CD14-positive monocyte (primary cell): ENCODE measurements around the gene ZNF296. TPM values are rescaled to one million over a fixed set of nuclear protein-coding genes. Genes with fewer than 3 reads are reported as not detected.
A peak's percentile ranks its signal among the peaks of the same experiment; 100 is the strongest.

ENCODE experiments used
- DNase-seq, 3 donors: peaks; one replicate each; pipeline ENCODE4 v3.0.0-alpha.2; 2011 to 2022
- H2AFZ ChIP-seq: 2 replicates; pipeline ENCODE4 v1.6.0; 2012; ENCODE audit warnings: mild to moderate bottlenecking, low read depth, low read length, inconsistent platforms; ENCODE audit not compliant: insufficient read depth, poor library complexity, severe bottlenecking
- H3K27ac ChIP-seq, 2 donors: 1 replicate in 1 of 2; 2 replicates in 1 of 2; pipeline ENCODE4 v1.5.1; 2012 to 2013; ENCODE audit warnings: low read length in 2 of 2, control low read depth in 1 of 2, inconsistent platforms in 1 of 2, low read depth in 1 of 2, mild to moderate bottlenecking in 1 of 2
- H3K27me3 ChIP-seq, 2 donors: one replicate each; pipeline versions ENCODE4 v1.6.0 to v1.6.1; 2011 to 2013; ENCODE audit warnings: low read length in 2 of 2; ENCODE audit not compliant: control insufficient read depth in 2 of 2, insufficient read depth in 2 of 2
- H3K36me3 ChIP-seq, 2 donors: replicated peaks in 1 of 2; 1 replicate in 1 of 2; 2 replicates in 1 of 2; pipeline versions ENCODE4 v1.5.1 to v1.6.1; 2012 to 2013; ENCODE audit warnings: low read length in 2 of 2, control low read depth in 1 of 2, inconsistent platforms in 1 of 2, mild to moderate bottlenecking in 1 of 2; ENCODE audit not compliant: insufficient read depth in 2 of 2, control insufficient read depth in 1 of 2
- H3K4me1 ChIP-seq, 2 donors: 1 replicate in 1 of 2; 2 replicates in 1 of 2; pipeline versions ENCODE4 v1.5.1 to v1.6.1; 2012 to 2013; ENCODE audit warnings: low read length in 2 of 2, control low read depth in 1 of 2, inconsistent platforms in 1 of 2, mild to moderate bottlenecking in 1 of 2, moderate library complexity in 1 of 2; ENCODE audit not compliant: insufficient read depth in 2 of 2, control insufficient read depth in 1 of 2
- H3K4me2 ChIP-seq: replicated peaks from 2 replicates; pipeline ENCODE3; 2012; ENCODE audit warnings: low read length, moderate library complexity, mild to moderate bottlenecking; ENCODE audit not compliant: poor library complexity, severe bottlenecking; ENCODE audit errors: extremely low read depth
- H3K4me3 ChIP-seq, 3 experiments: fragments of 200-600 bp in 1 of 3; sonication (generic) in 1 of 3; replicated peaks in 1 of 3; 1 replicate in 2 of 3; 2 replicates in 1 of 3; pipeline ENCODE4 v1.5.1; 2011 to 2013; ENCODE audit warnings: low read length in 3 of 3, mild to moderate bottlenecking in 3 of 3, control low read depth in 2 of 3, low read depth in 2 of 3, inconsistent platforms in 1 of 3, moderate library complexity in 1 of 3
- H3K79me2 ChIP-seq: 2 replicates; pipeline ENCODE4 v1.6.0; 2012; ENCODE audit warnings: mild to moderate bottlenecking, control low read depth, inconsistent platforms, low read length, moderate library complexity; ENCODE audit not compliant: insufficient read depth
- H3K9ac ChIP-seq: 2 replicates; pipeline ENCODE4 v1.6.0; 2017; ENCODE audit warnings: low read length, mild to moderate bottlenecking; ENCODE audit not compliant: insufficient read depth, poor library complexity, severe bottlenecking
- H3K9me3 ChIP-seq, 2 donors: replicated peaks in 1 of 2; 1 replicate in 1 of 2; 2 replicates in 1 of 2; pipeline versions ENCODE4 v1.5.1 to v1.6.1; 2012 to 2013; ENCODE audit warnings: low read length in 2 of 2, control low read depth in 1 of 2; ENCODE audit not compliant: control insufficient read depth in 1 of 2, insufficient read depth in 1 of 2
- H4K20me1 ChIP-seq: 2 replicates; pipeline ENCODE4 v1.6.0; 2012; ENCODE audit warnings: mild to moderate bottlenecking, low read length, control low read depth, moderate library complexity; ENCODE audit not compliant: insufficient read depth
- H3K27ac Mint-ChIP-seq, 7 donors: one replicate each; pipeline ENCODE4 v1.8.0; 2020; ENCODE audit warnings: mild to moderate bottlenecking in 7 of 7, mixed read lengths in 7 of 7, moderate library complexity in 6 of 7, inconsistent platforms in 2 of 7
- H3K27me3 Mint-ChIP-seq, 3 donors: one replicate each; pipeline ENCODE4 v1.8.0; 2021 to 2022; ENCODE audit warnings: low read depth in 3 of 3, mild to moderate bottlenecking in 3 of 3, mixed read lengths in 3 of 3, moderate library complexity in 3 of 3, inconsistent platforms in 1 of 3
- H3K36me3 Mint-ChIP-seq, 2 donors: one replicate each; pipeline ENCODE4 v1.8.0; 2020; ENCODE audit warnings: mixed read lengths in 2 of 2, inconsistent platforms in 1 of 2, mild to moderate bottlenecking in 1 of 2
- H3K4me1 Mint-ChIP-seq: one replicate; pipeline ENCODE4 v1.8.0; 2020; ENCODE audit warnings: mild to moderate bottlenecking, mixed read lengths
- H3K4me3 Mint-ChIP-seq, 2 donors: one replicate each; pipeline ENCODE4 v1.8.0; 2020; ENCODE audit warnings: mild to moderate bottlenecking in 2 of 2, mixed read lengths in 2 of 2, moderate library complexity in 1 of 2
- H3K9me3 Mint-ChIP-seq, 7 donors: one replicate each; pipeline ENCODE4 v1.8.0; 2020 to 2022; ENCODE audit warnings: mixed read lengths in 7 of 7, mild to moderate bottlenecking in 6 of 7, moderate library complexity in 6 of 7, inconsistent platforms in 2 of 7
- CTCF ChIP-seq: fragments of 200-600 bp; IDR thresholded peaks from one replicate; pipeline ENCODE4 v1.8.0; 2022; ENCODE audit warnings: antibody characterized with exemption, mild to moderate bottlenecking
- WGBS: methylation state at CpG from one replicate; pipeline ENCODE4 v1.1.5; 2013; ENCODE audit warnings: missing lambda C conversion rate; ENCODE audit not compliant: insufficient coverage; 5-methylcytosine and 5-hydroxymethylcytosine counted together
- intact Hi-C, 2 donors: fragments of 100-400 bp; cut with micrococcal nuclease; formaldehyde crosslinking; loops; one replicate each; pipeline versions ENCODE4 v1.15.0 to v1.15.1; 2023
- polyA plus RNA-seq, 3 donors: library from polyadenylated mRNA; depleted of rRNA in 1 of 3; unstranded in 2 of 3; stranded (reverse) in 1 of 3; fragments of 300-500 nt in 2 of 3; fragments of >200 nt in 1 of 3; fragmentation: Illumina TruSeq in 2 of 3; gene quantifications; 1 replicate in 2 of 3; 2 replicates in 1 of 3; pipeline ENCODE4 v1.2.3, GENCODE V29; 2012 to 2021

Gene ZNF296
- polyA plus RNA-seq, 3 donors: 3.8 to 7.2 (median 6.5) TPM

DNA sequence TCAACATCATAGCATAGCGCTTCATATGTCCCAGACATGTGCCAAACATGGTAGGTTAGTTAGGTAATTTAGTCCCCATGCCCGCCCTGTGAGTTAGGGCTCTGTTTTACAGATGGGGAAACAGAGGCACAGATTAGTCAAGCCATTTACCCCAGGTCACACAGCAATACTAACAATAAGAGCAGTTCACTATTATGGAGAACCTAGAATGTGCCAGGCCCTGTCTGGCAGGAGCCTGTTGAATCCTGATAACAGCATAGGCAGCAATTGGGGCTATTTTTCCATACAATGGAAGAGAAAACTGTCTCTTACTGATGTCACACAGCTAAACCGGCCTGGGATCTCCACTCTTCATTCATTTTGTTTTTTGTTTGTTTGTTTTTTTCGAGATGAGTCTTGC is 10.2 kb upstream of the ZNF296 start:
- no CpG with 5 or more reads among the region's 4 CpGs for WGBS
- Histone ChIP-seq H3K4me2 (no peak overlapping the region), H3K4me1 (peaks cover 16 to 18% of the 10 kb centered on the region in 2 donors), H3K9me3 (no peaks in the 10 kb centered on the region), H3K9ac (no peak overlapping the region), H3K79me2 (peaks cover 20% of the 10 kb centered on the region), H3K27me3 (no peaks in the 10 kb centered on the region), H3K36me3 (peaks cover 10 to 22% of the 10 kb centered on the region in 2 donors), H3K4me3 (no peak overlapping the region), H4K20me1 (peaks cover 24% of the 10 kb centered on the region), H2AFZ (no peak overlapping the region), H3K27ac (no peak overlapping the region)
- Mint-ChIP-seq H3K4me1 (peaks cover 22% of the 10 kb centered on the region), H3K27me3 (no peaks in the 10 kb centered on the region), H3K4me3 (no peak overlapping the region), H3K27ac (peak overlapping the region in 1 of 7 donors; percentile 22), H3K36me3 (peaks cover 19 to 51% of the 10 kb centered on the region in 2 donors), H3K9me3 (no peaks in the 10 kb centered on the region)
- no peak for TF ChIP-seq CTCF
- intact Hi-C loops: no loop called here
- DNase-seq: no peak

DNA sequence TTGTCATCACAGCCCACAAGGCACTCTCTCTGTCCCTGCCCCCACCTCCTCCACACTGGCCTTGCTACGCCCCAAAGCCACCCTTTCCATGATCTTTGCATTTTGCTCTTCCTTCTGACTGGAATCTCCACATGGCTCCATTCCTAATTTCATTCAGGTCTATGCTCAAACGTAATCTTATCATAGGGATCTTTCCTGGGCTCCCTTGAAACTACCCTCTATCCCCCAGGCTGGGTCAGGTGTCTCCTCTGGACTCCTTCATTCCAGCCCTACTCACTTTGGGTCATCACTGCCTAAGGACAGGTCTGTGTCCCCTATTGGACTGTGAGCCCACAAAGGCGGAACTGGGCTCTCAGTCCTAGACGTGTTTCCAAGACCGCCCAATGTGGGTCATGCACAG is 5.9 kb upstream of the ZNF296 start:
- Histone ChIP-seq H3K4me3 (no peak overlapping the region), H3K4me2 (no peak overlapping the region), H3K27me3 (no peaks in the 10 kb centered on the region), H3K9me3 (no peaks in the 10 kb centered on the region), H4K20me1 (peaks cover 36% of the 10 kb centered on the region), H3K9ac (no peak overlapping the region), H3K79me2 (peaks cover 57% of the 10 kb centered on the region), H3K27ac (no peak overlapping the region), H3K4me1 (peaks cover 21 to 31% of the 10 kb centered on the region in 2 donors), H3K36me3 (peaks cover 5 to 10% of the 10 kb centered on the region in 2 donors), H2AFZ (no peak overlapping the region)
- 93% methylated on average over 5 of the region's 5 CpGs for WGBS
- Mint-ChIP-seq H3K4me1 (peaks cover 29% of the 10 kb centered on the region), H3K4me3 (no peak overlapping the region), H3K27me3 (peaks cover 0 to 2% (median 0%) of the 10 kb centered on the region in 3 donors), H3K36me3 (peaks cover 17 to 33% of the 10 kb centered on the region in 2 donors), H3K27ac (peak overlapping the region in 1 of 7 donors; percentile 48), H3K9me3 (no peaks in the 10 kb centered on the region)
- intact Hi-C loops: no loop called here
- no peak for DNase-seq
- TF ChIP-seq CTCF: no peak
